Measurements from ENCODE around the gene GFRA1. TPM values are rescaled to one million over a fixed set of nuclear protein-coding genes. Genes with fewer than 3 reads are reported as not detected.

Gene GFRA1
- total and polyA plus RNA-seq, 8 donors = 1.9 to 3.5 (median 2.8) TPM

DNA sequence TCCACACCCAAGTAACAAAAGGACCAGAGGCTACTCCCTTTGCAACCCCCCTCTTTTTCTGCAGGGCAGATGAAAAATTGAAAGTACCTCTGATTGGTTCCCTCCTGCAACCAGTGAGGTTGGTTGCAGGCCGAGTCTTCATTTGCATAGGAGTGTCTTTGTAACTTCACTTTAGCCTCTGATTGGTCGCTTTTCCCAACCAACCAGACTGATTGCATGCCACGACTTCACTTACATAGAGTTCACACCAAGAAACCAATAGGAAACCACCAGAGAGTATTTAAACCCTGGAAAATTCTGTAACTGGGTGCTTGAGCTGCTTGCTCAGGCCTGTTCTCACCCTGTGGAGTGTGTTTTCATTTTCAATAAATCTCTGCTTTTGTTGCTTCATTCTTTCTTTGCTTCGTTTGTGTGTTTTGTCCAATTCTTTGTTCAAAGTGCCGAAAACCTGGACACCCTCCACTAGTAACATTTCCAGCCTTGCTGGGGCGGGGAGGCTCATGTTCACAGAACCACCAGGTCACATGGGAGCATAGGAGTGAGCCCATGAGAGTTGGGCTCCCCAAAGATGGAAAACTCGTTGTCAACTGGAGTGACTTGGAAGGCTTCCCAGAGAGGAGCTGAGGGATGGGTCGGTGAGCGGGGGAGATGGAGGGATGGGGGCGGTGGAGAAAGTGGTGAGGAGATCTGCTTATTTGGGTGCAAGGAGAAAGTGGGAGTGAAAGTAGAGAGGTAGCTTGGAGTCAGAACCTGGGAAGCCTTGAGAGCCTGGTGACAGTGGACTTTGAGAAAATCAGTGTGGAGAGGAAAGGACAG, 223.6 kb downstream of the GFRA1 start:
- intact Hi-C loops (cut with DNase I) = no loop called here
- Histone ChIP-seq H3K36me3 (no peaks in the 10 kb centered on the region), H3K27me3 (no peaks in the 10 kb centered on the region), H3K9me3 (no peaks in the 10 kb centered on the region), H3K27ac (no peak overlapping the region), H3K4me1 (no peaks in the 10 kb centered on the region), H3K4me3 (no peak overlapping the region)
- TF ChIP-seq, protein P1, sequence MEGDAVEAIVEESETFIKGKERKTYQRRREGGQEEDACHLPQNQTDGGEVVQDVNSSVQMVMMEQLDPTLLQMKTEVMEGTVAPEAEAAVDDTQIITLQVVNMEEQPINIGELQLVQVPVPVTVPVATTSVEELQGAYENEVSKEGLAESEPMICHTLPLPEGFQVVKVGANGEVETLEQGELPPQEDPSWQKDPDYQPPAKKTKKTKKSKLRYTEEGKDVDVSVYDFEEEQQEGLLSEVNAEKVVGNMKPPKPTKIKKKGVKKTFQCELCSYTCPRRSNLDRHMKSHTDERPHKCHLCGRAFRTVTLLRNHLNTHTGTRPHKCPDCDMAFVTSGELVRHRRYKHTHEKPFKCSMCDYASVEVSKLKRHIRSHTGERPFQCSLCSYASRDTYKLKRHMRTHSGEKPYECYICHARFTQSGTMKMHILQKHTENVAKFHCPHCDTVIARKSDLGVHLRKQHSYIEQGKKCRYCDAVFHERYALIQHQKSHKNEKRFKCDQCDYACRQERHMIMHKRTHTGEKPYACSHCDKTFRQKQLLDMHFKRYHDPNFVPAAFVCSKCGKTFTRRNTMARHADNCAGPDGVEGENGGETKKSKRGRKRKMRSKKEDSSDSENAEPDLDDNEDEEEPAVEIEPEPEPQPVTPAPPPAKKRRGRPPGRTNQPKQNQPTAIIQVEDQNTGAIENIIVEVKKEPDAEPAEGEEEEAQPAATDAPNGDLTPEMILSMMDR (IDR thresholded peaks at IDR 0.05) = no peak
- ATAC-seq (no peak), DNase-seq (no peak)

DNA sequence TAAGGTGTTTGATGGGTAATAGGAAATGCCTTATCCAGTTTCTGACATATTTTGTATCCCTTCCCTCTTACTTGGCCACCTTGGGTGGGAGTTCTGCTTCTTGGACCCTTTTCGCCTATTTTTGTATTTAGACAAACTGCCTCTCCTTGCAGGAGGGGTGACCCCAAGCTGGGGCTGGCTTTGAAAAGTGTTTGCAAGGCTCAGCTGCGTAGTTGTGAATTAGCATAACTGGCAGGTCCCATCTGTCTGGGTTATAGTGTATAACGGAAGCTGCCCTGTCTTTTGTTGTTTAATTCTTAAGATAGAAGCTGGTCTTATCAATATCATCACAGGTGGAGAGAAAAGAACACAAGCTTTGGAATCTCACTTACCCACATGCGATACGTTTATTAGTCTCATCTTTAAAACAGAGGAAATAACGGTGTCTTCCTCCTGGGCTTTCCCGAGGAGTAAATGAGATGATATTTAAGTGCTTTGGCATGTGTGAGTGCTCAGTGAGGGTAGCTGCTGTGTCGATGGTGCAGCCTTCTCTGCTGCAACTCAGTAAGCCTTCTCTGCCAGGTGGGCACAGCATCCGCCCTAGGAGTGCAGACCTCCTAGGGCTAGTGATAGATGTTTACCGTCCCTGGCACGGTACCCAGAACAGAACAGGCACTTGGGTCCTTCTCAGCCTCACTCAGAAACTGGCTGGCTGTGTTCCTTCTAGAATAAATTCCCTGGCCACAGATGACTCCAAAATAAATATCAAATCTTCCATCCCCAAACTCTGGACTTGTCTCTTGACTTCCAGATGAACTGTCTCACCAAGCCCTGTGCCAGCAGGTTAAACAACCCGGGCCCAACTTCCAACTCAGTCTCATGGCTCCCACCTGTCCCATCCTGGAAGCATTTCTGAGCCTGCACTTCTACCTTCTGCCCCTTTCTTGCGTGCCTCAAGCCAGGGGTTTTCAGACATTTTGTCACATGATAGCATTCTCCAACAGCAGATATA, 227.3 kb downstream of the GFRA1 start:
- DNase-seq (no peak), ATAC-seq (no peak)

DNA sequence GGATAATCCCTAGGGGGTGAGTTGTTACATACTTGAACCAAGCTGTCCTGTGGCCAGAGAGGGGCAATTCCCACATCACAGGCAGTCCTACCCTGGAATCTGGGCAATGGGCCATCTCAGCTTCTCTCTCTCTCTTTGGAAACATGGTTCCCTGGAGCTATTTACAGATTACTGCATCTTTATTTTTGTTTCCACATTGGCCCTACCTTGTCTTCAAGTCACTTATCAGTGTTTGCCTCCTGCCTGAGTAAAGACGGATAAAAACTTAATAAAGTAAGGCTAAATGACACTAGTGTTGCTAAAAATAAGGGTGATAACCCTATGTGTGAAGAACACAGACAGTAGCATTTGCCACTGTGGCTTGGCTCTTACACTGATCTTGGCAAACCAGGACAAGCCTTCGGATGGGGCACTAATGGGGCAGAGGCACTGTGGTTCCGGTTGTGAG, 228.2 kb downstream of the GFRA1 start:
- ATAC-seq (no peak), DNase-seq (no peak)
- Histone ChIP-seq H3K36me3 (no peaks in the 10 kb centered on the region), H3K4me1 (no peaks in the 10 kb centered on the region), H3K27me3 (no peaks in the 10 kb centered on the region), H3K4me3 (no peak overlapping the region), H3K27ac (no peak overlapping the region), H3K9me3 (no peaks in the 10 kb centered on the region)
- intact Hi-C loops (cut with DNase I) = no loop called here
- TF ChIP-seq, protein P1 (IDR thresholded peaks at IDR 0.05) = no peak

More for the DNA sequence above, 227.3 kb downstream of the GFRA1 start:
- TF ChIP-seq, protein P1 (IDR thresholded peaks at IDR 0.05) = no peak
- intact Hi-C loops (cut with DNase I) = no loop called here
- no peaks in the 10 kb centered on the region for H3K36me3 ChIP-seq
- H3K27me3 ChIP-seq = no peaks in the 10 kb centered on the region
- H3K9me3 ChIP-seq = no peaks in the 10 kb centered on the region
- H3K4me3 ChIP-seq = no peak overlapping the region
- H3K27ac ChIP-seq = no peak overlapping the region
- no peaks in the 10 kb centered on the region for H3K4me1 ChIP-seq

DNA sequence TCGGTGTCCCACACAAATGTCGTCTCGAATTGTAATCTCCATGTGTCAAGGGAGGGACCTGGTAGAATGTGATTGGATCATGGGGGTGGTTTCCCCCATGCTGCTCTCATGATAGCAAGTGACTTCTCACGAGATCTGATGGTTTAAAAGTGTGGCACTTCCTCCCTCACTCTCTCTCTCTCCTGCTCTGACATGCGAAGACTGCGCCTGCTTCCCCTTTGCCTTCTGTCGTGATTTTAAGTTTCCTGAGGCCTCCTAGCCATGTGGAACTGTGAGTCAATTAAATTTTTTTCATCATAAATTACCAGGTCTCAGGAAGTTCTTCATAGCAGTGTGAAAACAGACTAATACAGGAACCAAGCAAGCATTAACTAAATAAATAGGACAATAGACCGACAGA, 229.1 kb downstream of the GFRA1 start:
- Histone ChIP-seq H3K27me3 (no peaks in the 10 kb centered on the region), H3K4me1 (no peaks in the 10 kb centered on the region), H3K9me3 (no peaks in the 10 kb centered on the region), H3K27ac (no peak overlapping the region), H3K36me3 (no peaks in the 10 kb centered on the region), H3K4me3 (no peak overlapping the region)
- no peak for ATAC-seq
- TF ChIP-seq, protein P1 (IDR thresholded peaks at IDR 0.05) = no peak
- DNase-seq = no peak
- intact Hi-C loops (cut with DNase I) = no loop called here

DNA sequence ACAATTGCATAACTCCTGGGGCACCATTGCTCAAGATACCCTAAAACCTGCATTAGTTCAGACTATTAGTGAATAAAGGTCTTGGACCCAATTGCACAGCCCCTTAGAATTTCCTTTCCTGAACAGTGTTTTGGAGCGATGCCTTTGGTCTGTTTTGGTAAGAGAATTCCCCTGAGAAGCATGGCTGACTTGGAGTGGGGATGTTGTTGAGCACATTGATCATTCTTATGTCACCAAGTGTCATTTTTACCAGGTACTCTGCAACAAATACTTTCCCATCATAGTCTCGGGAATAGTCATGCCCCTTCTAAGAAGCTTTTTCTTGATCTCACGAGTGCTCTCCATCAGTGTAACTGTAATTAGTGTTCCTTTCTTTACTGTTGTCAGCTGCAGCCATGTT, 229.7 kb downstream of the GFRA1 start:
- intact Hi-C loops (cut with DNase I) = no loop called here
- Histone ChIP-seq H3K4me3 (no peak overlapping the region), H3K36me3 (no peaks in the 10 kb centered on the region), H3K4me1 (no peaks in the 10 kb centered on the region), H3K27ac (no peak overlapping the region), H3K9me3 (no peaks in the 10 kb centered on the region), H3K27me3 (no peaks in the 10 kb centered on the region)
- TF ChIP-seq, protein P1 (IDR thresholded peaks at IDR 0.05) = no peak
- no peak for ATAC-seq
- no peak for DNase-seq

All from left lung (tissue), 10 donors.